Keratinocyte (primary cell): ENCODE results near the gene PPRC1.

Source experiments
- CTCF ChIP-seq, 3 experiments: IDR thresholded peaks in 1 of 3; conservative IDR thresholded peaks in 1 of 3; optimal IDR thresholded peaks in 1 of 3; 2 replicates in 2 of 3; 3 replicates in 1 of 3; pipeline versions ENCODE3 to v1.5.1; 2011; ENCODE audit warnings: low read length in 3 of 3, mild to moderate bottlenecking in 3 of 3, moderate library complexity in 2 of 3, control low read depth in 1 of 3, inconsistent platforms in 1 of 3; ENCODE audit not compliant: insufficient read depth in 2 of 3; ENCODE audit errors: extremely low read depth in 1 of 3
- EZH2 ChIP-seq: IDR thresholded peaks from one replicate; pipeline ENCODE4 v1.6.1; 2012; ENCODE audit warnings: inconsistent platforms, mild to moderate bottlenecking, low read length, moderate library complexity

- no peak for TF ChIP-seq EZH2
- TF ChIP-seq CTCF (optimal IDR thresholded peaks at IDR 0.05 in 1 of 3, IDR thresholded peaks at IDR 0.05 in 1 of 3, conservative IDR thresholded peaks at IDR 0.05 in 1 of 3; ENCODE audit: extremely low read depth in 1 of 3, insufficient read depth in 2 of 3, low read length in 3 of 3) = no peak
Measured at GRCh38 chr10:102116656-102117055, 16.2 kb upstream of the PPRC1 start.
